Neural progenitor cell (in vitro differentiated cells): Measurements from ENCODE around the gene SNX15.

Experiments
- CTCF ChIP-seq: fragments of 200-600 bp; sonication (generic); IDR thresholded peaks from 2 replicates; pipeline ENCODE4 v1.5.1; 2017; ENCODE audit warnings: antibody characterized with exemption, mild to moderate bottlenecking
- EZH2 ChIP-seq: fragments of 200-600 bp; sonication (generic); IDR thresholded peaks from 2 replicates; pipeline ENCODE4 v1.6.1; 2017; ENCODE audit warnings: antibody characterized with exemption, mild to moderate bottlenecking, moderate library complexity
- EZH2phosphoT487 ChIP-seq: fragments of 200-600 bp; sonication (generic); IDR thresholded peaks from 2 replicates; pipeline ENCODE4 v1.6.1; 2017; ENCODE audit warnings: antibody characterized with exemption

GRCh38 chr11:64996710-64997380 is 30.4 kb upstream of the SNX15 start, which contains the start of gene BATF2:
- TF ChIP-seq CTCF: peak; percentile 63
- TF ChIP-seq EZH2: no peak
- no peak for TF ChIP-seq EZH2phosphoT487
